ENCODE measurements around the gene ACAA2.

DNA sequence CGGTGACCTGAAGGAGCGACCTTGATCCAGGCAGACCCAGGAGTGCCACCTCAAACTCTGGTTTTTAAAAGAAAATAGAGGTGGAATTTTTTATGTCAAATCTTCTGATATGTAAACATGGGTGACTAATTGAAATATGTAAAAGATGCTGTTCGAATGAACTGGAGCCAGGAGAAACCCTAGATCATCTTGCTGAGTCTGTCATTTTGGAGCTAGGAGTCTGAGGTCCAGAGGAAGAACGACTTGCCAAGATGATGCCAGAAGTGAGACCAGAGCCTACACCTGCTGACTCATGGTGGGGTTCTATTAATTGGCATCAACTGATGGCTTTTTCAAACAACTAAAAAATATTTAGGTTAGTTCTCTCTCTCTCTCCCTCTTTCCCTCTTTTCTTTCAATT, 74.1 kb downstream of the ACAA2 start:
- no peak for TF ChIP-seq EZH2 (IDR thresholded peaks at IDR 0.05)
- TF ChIP-seq, protein P1, sequence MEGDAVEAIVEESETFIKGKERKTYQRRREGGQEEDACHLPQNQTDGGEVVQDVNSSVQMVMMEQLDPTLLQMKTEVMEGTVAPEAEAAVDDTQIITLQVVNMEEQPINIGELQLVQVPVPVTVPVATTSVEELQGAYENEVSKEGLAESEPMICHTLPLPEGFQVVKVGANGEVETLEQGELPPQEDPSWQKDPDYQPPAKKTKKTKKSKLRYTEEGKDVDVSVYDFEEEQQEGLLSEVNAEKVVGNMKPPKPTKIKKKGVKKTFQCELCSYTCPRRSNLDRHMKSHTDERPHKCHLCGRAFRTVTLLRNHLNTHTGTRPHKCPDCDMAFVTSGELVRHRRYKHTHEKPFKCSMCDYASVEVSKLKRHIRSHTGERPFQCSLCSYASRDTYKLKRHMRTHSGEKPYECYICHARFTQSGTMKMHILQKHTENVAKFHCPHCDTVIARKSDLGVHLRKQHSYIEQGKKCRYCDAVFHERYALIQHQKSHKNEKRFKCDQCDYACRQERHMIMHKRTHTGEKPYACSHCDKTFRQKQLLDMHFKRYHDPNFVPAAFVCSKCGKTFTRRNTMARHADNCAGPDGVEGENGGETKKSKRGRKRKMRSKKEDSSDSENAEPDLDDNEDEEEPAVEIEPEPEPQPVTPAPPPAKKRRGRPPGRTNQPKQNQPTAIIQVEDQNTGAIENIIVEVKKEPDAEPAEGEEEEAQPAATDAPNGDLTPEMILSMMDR (IDR thresholded peaks at IDR 0.05 in 2 of 3, conservative IDR thresholded peaks at IDR 0.05 in 1 of 3; ENCODE audit: borderline replicate concordance in 1 of 3, insufficient read depth in 1 of 3, low read depth in 2 of 3, low read length in 2 of 3), result no peak
- TF ChIP-seq, protein P2, sequence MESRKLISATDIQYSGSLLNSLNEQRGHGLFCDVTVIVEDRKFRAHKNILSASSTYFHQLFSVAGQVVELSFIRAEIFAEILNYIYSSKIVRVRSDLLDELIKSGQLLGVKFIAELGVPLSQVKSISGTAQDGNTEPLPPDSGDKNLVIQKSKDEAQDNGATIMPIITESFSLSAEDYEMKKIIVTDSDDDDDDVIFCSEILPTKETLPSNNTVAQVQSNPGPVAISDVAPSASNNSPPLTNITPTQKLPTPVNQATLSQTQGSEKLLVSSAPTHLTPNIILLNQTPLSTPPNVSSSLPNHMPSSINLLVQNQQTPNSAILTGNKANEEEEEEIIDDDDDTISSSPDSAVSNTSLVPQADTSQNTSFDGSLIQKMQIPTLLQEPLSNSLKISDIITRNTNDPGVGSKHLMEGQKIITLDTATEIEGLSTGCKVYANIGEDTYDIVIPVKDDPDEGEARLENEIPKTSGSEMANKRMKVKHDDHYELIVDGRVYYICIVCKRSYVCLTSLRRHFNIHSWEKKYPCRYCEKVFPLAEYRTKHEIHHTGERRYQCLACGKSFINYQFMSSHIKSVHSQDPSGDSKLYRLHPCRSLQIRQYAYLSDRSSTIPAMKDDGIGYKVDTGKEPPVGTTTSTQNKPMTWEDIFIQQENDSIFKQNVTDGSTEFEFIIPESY (IDR thresholded peaks at IDR 0.05; ENCODE audit: extremely low read depth, insufficient replicate concordance, low read length), result no peak
- no peak for TF ChIP-seq POLR2A (IDR thresholded peaks at IDR 0.05; ENCODE audit: borderline replicate concordance, extremely low read depth, insufficient read depth, insufficient read length)
- TF ChIP-seq RAD21 (IDR thresholded peaks at IDR 0.05; ENCODE audit: low read depth), result no peak
